Peyer's patch (tissue), 4 donors: Measurements from ENCODE around the gene ALS2CL.

Source experiments
- POLR2A ChIP-seq, 2 donors: fragments of 450-650 bp; IDR thresholded peaks; one replicate each; pipeline ENCODE4 v1.5.1; 2017; ENCODE audit warnings: antibody characterized with exemption in 2 of 2, mild to moderate bottlenecking in 2 of 2, moderate library complexity in 2 of 2
- TF ChIP-seq, protein P1 (sequence below), 6 experiments: fragments of 450-650 bp in 4 of 6; fragments of 200-600 bp in 2 of 6; sonication (generic) in 1 of 6; IDR thresholded peaks; one replicate each; pipeline ENCODE4 v1.5.1; 2017 to 2019; ENCODE audit warnings: antibody characterized with exemption in 6 of 6, mild to moderate bottlenecking in 3 of 6, moderate library complexity in 1 of 6

DNA sequence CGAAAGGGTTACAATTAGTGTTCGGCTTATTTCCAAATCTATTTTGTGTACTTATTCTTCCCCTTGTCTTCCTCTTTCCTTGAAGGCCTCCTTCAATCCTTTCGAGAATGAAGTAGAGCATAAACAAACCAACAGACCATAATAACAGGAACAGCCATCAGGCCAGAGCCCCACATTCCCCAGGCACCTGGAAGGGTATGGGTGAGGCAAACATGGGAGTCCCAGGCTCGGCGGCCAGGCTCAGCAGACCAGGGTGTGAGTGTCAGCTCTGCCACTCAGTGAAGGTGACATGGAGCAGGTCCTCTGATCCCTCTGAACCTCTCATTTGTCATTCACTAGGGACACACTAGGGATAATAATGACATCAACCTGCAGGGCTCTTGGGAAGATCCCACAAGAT lies 13.8 kb downstream of the ALS2CL start:
- TF ChIP-seq, protein P1, sequence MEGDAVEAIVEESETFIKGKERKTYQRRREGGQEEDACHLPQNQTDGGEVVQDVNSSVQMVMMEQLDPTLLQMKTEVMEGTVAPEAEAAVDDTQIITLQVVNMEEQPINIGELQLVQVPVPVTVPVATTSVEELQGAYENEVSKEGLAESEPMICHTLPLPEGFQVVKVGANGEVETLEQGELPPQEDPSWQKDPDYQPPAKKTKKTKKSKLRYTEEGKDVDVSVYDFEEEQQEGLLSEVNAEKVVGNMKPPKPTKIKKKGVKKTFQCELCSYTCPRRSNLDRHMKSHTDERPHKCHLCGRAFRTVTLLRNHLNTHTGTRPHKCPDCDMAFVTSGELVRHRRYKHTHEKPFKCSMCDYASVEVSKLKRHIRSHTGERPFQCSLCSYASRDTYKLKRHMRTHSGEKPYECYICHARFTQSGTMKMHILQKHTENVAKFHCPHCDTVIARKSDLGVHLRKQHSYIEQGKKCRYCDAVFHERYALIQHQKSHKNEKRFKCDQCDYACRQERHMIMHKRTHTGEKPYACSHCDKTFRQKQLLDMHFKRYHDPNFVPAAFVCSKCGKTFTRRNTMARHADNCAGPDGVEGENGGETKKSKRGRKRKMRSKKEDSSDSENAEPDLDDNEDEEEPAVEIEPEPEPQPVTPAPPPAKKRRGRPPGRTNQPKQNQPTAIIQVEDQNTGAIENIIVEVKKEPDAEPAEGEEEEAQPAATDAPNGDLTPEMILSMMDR (IDR thresholded peaks at IDR 0.05) = no peak
- TF ChIP-seq POLR2A (IDR thresholded peaks at IDR 0.05) = no peak
